ENCODE measurements around the gene ZFHX3.
A peak's percentile ranks its signal among the peaks of the same experiment; 100 is the strongest.

The ZFHX3 gene

DNA sequence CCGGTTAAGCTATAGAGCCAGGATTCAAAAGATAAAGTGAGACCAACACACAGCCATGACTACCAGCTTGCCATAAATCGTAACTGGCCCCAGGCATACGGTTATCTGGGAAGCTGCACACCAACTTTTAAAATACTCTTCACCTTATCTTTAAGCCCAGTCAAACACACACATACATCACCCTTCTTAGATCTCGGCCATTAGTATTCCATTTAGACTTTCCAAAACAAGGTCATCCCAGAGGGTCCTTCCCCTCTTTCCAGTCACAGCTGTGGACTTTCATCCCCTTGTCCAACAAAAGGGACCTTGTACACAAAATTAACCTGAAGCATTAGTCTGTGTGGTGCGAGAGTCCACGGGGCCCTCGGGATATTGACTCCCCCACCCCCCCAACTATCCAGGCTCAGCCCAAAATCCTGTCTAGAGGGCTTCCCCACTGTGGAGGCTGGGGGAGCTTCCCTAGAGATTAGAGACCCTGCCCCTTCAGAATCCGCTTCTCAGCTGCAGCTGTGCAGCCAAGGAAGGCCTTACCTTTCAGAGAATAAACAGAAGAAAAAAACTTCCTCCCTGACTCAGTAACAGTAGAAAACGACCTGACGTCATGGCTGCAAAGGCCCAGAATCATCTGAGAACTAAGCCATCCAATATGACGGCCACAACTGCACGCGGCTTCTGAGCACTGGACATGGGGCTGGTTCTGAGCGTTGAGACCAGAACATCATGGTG is 9.9 kb downstream of the ZFHX3 start:
- no peak for DNase-seq

DNA sequence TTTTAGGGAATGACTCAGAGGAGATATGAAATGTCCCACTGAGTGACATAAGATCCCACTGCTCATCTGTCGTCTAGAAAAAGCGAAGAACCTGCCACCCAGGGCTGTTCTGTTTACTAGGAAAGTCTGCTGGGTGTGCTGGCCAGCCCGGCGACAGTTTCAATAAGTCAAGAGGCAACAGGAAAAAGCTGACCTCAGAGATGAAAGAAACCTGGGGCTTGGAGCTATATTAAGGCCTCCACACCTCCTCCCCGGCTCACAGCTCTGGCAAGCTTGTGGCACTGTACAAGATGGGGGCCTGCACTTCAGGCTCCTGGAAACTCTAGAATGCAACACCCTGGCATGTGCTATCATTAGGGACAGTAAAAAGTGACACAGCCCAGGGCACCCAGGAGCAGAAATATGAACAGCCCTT is 10.6 kb downstream of the ZFHX3 start:
- DNase-seq, result no peak

DNA sequence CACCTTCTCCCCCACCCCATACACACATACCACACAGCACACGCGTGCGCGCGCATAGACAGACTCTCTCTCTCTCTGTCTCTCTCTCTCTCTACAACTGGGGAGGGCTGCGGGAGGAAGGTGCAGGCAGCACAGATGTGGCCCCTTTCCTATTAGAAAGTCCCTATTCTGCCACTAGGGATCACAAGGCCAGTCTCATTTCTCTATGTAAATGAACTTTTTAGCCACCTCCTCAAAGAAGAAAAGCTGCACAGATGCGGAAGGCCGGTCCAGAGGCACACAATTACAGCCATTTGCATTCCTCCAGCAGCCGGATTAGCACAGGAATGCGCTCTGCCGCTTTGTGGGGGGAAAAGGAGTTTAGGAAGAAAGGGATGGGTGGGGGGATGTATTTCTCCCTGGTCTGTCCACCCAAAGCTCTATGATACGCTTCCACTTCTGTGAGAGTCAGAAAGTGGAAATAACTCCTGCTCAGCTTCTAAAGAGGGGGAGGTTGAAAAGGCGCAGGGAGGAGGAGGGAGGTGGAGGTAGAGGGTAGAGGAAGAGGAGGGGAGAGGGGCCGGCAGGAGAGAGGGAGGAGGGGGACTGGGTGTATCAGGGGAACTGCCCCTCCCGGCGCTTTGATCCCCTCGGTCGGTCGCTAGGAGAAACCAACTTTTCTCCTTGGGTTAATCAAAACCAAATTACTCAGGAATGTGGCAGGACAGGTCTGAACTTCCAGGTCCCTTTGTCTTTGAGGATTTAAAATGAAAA is 11.7 kb downstream of the ZFHX3 start:
- peak; percentile 72 for DNase-seq

DNA sequence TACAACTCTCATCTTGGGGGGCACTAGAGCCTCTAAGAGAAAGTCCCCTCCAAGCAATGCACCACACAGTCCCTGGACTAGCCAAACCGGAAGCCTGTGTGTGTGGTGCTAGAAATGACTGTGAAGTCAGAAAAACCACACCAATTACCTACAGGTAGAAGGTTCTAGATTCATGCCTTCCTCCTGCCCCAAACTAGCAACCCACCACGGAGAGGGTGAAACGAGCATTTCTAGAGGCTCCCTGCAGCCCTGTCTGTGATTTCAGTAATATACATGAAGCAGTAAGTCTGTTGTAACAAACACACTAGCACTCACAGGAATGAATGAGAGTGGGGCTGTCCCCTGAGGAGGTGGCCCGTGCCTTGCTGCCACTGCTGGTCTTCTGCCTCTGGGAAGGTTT is 13.6 kb downstream of the ZFHX3 start:
- no peak for DNase-seq

DNA sequence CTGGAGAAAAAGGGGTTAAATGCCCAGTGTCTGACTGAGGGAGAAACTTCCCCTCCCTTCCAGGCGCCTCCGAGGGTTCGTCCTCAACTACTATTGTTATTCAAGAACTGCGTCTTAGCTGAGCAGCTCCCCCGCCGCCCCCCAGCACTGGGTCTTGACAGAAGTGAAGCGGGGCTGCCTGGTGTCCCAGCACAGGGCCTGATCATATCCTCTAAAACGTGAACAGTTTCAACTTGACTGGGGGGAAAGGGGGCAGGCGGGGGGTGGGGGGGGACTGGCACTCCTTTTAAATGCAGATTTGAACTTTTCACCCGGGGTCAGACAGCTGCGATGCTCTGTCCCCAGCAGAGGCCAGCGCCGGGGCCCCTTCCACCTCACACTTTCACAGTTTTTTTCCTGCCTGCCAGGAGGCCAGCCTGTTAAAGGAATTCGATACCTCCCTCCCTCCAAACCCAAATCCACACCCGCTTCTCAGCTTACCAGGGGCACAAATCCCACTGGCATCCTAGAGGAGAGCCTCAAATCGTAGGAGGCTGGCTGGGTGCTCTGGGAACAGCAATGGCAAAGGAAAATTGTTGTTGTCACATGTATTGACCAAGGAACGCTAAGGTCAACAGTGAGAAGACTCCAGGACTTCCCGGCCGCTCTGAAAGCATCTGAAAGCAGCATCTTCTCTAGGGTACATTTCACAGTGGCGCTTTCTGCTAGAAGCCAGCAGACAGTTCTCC is 14.5 kb downstream of the ZFHX3 start:
- DNase-seq, result no peak

DNA sequence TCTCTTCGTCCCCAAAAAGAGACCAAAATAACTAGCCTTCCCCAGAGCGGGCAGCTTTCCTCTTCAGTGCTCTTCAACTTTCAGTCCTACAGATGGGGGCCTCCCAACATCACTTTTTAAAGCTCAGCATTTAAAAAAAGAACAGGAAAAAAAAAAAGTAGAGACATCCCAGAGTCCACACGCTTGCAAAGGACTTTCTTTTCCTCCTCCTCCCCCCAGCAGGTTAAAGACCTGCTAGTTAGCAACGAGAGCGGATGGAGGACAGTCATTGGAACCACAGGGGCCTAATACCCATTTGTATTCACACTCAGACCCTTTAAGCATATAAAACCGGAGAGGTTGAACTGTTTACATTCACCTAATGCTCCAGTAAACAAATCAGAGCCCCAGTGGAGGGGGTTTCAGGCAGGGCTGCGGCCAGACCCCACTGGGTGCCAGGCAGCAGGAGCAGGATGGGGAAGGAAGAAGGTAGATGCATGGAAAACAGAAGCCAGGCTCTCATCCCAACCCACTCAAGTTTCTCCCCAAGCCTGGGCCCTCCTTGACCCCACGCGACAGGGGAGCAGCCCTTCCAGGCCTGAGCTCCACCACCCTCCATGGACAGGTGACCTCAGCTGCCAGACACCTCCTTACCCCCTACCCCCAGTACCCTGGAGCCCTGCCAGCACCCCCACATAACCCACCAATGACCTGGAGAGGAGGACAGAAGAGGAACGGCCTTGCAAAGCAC is 15.2 kb downstream of the ZFHX3 start:
- no peak for DNase-seq

DNA sequence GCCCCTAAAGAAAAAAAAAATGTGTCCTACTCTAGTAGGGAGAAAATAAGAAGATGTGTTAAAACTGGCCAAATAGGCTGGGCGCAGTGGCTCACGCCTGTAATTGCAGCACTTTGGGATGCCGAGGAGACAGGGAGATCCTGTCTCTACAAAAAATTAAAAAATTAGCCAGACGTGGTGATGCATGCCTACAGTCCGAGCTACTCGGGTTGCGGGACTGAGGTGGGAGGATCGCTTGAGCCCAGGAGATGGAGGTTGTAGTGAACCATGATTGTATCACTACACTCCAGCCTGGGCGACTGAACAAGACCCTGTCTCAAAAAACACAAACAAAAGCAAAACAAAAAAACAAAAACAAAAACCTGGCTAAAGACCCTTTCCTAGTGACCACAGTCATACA is 15.9 kb downstream of the ZFHX3 start:
- no peak for DNase-seq

DNA sequence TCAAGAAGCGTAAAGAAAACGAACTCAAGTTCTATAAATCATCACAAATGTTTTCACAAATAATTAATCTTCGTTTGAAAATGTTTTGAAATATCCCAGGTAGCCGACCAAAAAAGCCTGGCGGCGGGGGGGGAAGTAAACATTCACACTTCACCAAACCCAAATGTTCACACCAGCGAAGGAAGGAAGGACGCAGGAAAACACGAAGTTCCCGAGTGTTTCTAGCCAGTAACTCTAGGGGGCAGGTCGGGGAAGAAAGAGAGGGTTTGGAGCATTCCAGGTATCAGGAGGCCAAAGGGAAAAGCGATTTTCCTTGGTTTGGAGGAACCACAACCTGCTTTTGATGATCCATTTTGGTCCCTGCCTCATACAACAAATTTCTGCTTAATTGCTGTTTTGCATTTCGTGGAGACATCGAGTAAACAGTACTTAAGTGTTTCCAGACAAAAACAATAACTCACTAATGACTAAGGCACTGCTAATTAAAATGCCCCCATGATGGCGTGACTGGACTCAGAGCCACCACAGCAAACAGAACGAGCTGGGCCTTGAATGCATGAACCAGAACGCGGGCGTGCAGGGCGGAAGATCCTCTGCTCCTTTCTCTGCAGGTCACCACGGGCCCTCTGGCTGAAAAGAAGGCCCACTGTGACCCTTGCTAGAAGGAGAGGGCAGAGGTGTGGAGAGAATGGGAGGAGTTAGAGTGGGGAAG is 16.6 kb downstream of the ZFHX3 start:
- no peak for DNase-seq

DNA sequence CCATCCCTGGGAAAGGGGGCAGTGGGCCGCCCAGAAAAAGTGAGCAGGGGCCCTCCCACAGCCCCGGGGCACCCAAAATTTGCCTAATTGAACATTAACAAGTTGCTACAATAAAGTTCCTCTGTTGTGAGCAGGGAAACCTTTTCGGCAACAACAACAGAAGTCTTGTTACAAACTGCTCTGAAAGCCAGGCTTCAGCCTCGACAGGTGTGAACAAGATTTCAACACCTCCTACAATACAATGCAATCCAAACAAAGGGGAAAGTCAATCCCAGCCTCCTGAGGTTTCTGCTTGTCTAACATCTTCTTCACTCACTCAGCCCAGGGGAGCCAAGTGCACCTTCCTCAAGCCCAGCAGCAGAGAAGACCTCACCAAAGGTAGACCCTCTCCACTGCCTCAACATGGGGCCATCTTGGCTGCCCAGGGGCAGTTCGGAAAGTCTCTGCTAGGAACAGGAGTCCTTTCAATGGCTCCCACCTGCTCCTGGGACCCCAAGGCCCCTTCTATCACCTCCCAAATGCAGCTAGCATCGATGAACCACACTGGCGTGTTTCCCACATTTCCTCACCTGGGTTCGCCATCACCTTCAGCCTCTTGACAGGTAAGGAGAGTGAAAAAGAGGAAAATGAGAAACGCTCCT is 19.1 kb downstream of the ZFHX3 start:
- DNase-seq, result no peak

DNA sequence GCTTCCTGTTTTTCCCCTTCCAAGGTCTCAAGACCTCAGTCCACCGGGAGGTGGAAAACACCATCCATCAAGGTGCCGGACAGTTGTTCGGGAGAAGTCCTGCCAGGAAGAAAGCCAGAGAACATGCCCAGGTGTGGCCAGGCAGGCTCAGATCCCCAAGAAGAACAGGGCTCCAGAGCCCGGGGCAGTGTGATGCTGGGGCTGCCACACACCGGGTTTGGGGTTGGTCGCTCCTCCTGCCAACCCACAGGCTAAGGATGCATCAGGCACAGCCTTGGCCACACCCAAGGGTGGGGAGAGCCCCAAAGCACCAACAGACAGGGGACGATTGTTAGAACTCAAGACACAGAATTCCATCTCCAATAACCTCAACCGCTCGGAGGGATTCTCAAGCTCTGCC is 19.7 kb downstream of the ZFHX3 start:
- DNase-seq, result no peak

DNA sequence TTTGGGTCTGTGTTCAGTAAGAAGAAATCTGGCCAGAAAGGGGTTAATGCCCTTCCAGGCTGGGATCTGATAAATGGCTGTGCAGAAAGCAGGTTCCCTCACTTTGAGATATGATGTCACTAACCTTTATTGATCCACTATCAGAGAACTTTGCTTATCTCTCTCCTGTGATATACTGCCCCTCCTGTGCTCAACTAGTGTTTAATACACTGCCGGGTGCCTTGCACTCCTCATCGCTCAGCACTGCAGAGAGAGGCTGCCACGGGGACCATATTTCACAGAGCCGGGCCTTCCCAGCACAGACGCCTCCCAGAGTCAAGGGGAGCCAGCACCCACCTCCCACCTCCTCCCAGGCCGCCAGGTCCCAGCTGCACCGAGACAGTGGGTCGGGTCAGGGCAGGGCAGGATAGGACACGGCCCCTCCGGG is 20.2 kb downstream of the ZFHX3 start:
- DNase-seq, result no peak

DNA sequence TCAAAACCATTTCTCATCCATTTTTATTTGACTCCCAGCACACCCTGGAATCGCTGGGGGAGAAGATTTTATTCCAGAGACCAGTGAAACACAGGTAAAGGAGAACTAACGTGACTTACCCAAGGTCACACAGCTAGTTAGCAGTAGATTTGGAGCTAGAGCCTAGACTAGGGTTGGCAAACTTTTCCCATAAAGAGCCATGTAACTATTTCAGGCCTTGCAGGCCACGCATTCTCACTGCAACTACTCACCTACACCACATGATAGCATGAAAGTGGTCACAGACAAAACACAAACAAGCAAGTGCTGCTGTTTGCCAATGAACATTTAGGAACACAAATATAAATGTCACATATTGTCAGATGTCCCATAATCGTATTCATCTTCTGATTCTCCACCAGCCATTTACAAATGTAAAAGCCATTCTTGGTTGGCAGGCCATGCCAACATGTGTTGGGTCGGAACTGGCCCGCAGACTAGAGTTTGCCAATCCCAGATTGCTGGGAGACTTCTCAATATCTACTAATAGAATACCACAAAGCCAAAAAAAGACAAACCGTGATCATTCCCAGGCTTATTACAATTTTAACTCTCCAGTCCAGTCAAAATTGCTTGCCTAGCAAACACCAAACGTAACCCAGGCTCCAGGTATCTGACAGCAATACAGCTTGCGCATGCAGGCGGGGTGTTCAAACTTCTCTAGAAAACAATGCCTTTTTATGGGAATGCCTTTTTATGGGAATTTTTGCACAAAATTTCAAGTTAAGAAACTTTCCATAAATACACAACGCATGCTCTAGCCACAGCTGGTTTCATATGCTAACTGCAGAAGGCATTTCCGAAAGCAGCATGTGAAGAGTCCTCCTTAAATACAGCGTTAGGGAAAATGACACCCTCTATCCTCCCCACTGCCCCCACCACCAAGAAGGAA is 20.9 kb downstream of the ZFHX3 start:
- no peak for DNase-seq

DNA sequence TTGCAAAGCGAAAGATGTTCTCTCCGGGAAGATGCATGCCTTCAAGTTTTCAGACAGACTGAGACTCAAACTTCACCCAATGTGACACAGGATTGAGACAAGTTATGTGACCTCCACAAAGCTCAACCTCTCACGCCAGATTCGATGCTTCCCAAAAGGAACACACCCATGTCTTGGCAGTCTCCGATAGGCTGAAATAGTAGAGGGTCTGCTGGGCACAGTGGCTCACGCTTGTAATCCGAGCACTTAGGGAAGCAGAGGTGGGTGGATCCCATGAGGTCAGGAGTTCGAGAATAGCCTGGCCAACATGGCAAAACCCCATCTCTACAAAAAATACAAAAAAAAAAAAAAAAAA is 22.1 kb downstream of the ZFHX3 start:
- DNase-seq, result no peak

DNA sequence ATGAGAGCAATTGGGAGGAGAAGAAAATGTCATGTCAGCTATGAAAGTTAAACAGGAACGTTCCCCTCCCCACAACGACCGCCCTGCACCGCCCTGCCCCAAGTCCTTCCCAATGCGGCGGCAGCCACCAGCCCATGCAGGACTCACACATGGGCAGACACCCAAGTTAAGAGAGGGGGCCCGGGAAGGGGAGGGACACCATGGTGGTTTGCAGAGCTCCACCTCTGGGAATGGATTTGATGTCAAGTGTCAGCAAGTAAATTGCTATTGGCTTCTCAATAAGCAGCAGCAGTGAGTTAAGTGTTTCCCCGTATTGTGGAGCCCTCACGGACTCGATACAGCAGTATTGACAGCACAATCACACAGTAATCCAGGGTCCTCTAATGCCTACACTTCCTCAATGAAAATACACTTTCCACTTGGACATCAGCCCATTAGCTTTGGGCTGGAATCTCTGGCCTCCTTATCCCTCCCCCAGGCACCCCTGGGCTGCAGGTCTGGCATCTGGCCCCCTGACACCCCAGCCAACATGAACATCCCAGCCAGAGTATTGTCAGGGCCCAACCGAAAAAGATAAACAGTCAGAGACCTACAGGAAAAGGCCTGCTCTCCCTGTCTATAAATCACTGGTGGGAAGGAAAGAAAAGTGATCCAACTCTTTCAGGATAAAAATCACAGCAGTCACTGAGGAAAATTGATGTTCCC is 22.6 kb downstream of the ZFHX3 start:
- no peak for DNase-seq

DNA sequence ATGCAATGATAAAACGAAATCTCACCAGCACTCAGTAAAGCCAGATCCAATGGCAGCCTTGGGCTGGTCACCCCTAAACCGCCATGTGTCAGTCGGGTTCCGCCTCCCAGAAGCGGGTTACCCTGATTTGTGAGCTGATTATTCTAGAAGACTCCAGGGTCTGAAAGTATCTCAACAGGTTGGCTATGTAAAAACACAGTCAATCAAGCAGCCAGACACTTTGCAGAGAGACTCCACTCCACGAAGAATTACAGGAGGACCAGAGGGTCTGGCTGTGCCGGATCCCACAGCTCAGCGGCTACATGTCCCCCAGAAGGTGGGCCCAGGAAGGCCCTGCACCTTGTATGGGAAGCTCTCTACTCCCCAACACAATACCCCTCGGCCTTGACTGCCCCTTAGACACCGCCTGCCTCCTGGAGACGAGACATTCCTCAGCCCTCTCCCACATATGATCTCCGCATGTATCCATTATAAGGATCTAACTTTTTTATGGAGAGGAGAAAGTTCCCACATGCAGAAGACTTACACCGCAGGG is 23.3 kb downstream of the ZFHX3 start:
- no peak for DNase-seq

DNA sequence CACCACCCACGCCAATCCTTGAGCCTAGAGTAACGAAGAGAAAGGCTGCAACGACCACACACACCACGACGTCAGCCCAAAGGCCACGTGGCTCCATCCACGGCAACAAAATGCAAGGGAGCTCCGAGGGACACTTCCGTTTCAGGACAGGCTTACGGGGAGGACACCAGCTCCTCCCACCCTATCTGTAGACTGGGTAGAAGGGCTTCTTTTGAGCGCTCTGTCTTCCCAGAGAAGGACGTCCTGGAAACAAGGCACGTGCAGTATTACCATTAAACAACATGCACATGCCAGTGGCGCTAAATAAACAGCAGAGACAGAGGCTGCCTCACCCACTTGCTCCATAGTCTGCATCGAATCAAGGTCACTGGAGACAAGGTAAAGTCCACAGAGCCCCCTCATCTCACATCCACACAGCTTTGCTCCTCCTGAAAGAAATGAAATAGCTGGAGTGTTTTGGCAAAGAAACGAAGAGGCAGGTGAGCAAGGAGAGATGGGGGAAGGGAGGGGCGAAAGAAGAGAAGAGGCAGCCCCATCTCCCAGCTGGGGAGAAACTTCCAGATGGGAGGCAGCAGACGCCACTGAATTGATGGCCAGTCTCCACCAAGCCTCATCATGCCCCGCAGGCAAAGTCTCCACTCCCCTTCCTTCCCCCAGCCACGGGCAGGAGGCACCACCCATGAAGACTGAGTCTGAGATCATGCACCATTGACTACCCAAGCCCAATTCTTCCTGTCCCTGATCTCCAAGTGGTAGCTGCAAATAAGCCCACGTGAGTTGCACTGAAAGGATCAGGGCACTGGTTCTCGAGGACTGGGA is 24.0 kb downstream of the ZFHX3 start:
- DNase-seq, result no peak

DNA sequence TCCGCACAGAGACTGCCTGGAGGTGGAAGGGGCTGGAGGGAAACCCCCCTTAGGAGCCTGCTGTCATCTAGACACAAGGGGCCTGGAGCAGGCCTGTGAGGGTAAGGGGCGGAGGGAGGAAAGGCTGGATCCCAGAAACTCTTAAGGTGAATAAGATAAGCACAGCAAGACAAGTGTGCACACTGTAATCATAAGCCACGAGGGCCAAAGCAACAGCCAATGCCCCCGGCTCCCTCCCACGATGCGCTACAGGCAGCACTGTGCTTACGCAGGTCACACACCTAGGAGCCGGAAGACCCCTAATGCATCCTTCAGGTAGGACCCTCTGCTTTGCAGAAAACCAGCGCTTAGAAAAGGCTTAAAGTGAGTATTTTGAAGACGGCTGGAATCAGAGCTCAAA is 24.6 kb downstream of the ZFHX3 start:
- DNase-seq, result no peak

DNA sequence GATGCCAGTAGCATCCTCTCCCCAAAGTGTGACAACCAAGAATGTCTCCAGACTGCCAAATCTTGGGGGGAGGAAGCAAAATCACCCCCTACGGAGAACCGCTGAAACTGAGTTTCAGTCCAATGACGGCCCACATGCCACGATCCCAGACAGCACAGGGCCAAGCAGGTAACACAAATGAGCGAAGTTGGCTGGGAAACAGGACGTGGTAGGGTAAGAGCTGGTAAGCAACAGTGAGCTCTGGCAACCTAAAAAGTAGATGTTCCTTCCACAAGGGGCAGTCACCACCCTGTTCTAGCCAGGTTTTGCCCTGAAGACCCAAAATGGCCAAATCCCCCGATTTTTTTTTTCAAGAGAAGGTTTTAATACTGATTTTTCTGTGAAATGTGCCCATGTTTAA is 25.4 kb downstream of the ZFHX3 start:
- no peak for DNase-seq
